Suprapubic skin (tissue), 4 donors: ENCODE results near the gene C1GALT1. TPM values are rescaled to one million over a fixed set of nuclear protein-coding genes. Genes with fewer than 3 reads are reported as not detected.
"Not testable (repeated sequence)": the region's sequence is repeated elsewhere in the genome, so short reads cannot be mapped to it uniquely, and the experiment has no call there.

Experiments used
- DNase-seq, 2 donors: peaks; one replicate each; pipeline ENCODE4 v3.0.0-alpha.2; 2019; ENCODE audit warnings: low spot score in 2 of 2
- H3K27ac ChIP-seq: fragments of 200-600 bp; sonication (generic); one replicate; pipeline ENCODE4 v1.5.1; 2019
- H3K27me3 ChIP-seq: fragments of 200-600 bp; sonication (generic); one replicate; pipeline ENCODE4 v1.5.1; 2019
- H3K36me3 ChIP-seq: fragments of 200-600 bp; sonication (generic); one replicate; pipeline ENCODE4 v1.5.1; 2019
- H3K4me1 ChIP-seq: fragments of 200-600 bp; sonication (generic); one replicate; pipeline ENCODE4 v1.5.1; 2019
- H3K4me3 ChIP-seq: fragments of 200-600 bp; sonication (generic); one replicate; pipeline ENCODE4 v1.5.1; 2019; ENCODE audit warnings: mild to moderate bottlenecking
- H3K9me3 ChIP-seq: fragments of 200-600 bp; sonication (generic); one replicate; pipeline ENCODE4 v1.5.1; 2019
- EP300 ChIP-seq: sonication (generic); formaldehyde crosslinking; IDR thresholded peaks from one replicate; pipeline ENCODE4 v1.6.1; 2017; ENCODE audit warnings: antibody characterized with exemption
- POLR2A ChIP-seq, 2 donors: fragments of 450-650 bp; IDR thresholded peaks; one replicate each; pipeline ENCODE4 v1.6.1; 2017; ENCODE audit warnings: antibody characterized with exemption in 2 of 2, mild to moderate bottlenecking in 2 of 2, moderate library complexity in 2 of 2
- POLR2AphosphoS5 ChIP-seq, 3 donors: sonication (generic); formaldehyde crosslinking; IDR thresholded peaks; one replicate each; pipeline ENCODE4 v1.6.1; 2017; ENCODE audit warnings: antibody characterized with exemption in 3 of 3
- WGBS: methylation state at CpG from one replicate; pipeline ENCODE4 v1.1.5; 2018; 5-methylcytosine and 5-hydroxymethylcytosine counted together
- total RNA-seq, 4 donors: library from RNA; depleted of rRNA; stranded (reverse); fragments of >200 nt; gene quantifications; one replicate each; pipeline ENCODE4 v1.1.0, GENCODE V29; 2016
- TF ChIP-seq, protein P1 (sequence below), 2 donors: fragments of 200-600 bp in 1 of 2; fragments of 450-650 bp in 1 of 2; sonication (generic) in 1 of 2; IDR thresholded peaks; one replicate each; pipeline ENCODE4 v1.5.1; 2016 to 2019; ENCODE audit warnings: antibody characterized with exemption in 2 of 2, mild to moderate bottlenecking in 1 of 2, moderate library complexity in 1 of 2

The C1GALT1 gene
- total RNA-seq, 4 donors from 2014 or later, result 13.3 to 65.0 (median 30.3) TPM

DNA sequence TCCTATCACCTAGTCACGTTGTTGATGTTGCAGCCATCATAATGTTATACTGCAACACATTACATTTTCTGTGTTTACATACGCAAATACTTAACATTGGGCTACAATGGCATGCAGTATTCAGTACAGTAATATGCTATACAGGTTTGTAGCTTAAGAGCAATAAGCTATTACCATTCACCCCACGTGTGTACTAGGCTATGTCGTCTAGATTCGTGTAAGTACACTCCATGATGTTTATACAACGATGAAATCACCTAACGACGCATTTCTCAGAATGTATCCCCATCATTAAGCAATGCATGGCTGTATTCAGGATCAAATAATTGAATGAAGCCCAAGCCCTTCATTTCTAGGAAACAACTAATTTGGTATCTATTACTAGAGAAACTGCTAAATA, 43.4 kb upstream of the C1GALT1 start:
- H3K9me3 ChIP-seq, result no peaks in the 10 kb centered on the region
- no peaks in the 10 kb centered on the region for H3K36me3 ChIP-seq
- TF ChIP-seq EP300 (no peak), POLR2AphosphoS5 (IDR thresholded peaks at IDR 0.05) (no peak), POLR2A (IDR thresholded peaks at IDR 0.05) (no peak)
- TF ChIP-seq, protein P1, sequence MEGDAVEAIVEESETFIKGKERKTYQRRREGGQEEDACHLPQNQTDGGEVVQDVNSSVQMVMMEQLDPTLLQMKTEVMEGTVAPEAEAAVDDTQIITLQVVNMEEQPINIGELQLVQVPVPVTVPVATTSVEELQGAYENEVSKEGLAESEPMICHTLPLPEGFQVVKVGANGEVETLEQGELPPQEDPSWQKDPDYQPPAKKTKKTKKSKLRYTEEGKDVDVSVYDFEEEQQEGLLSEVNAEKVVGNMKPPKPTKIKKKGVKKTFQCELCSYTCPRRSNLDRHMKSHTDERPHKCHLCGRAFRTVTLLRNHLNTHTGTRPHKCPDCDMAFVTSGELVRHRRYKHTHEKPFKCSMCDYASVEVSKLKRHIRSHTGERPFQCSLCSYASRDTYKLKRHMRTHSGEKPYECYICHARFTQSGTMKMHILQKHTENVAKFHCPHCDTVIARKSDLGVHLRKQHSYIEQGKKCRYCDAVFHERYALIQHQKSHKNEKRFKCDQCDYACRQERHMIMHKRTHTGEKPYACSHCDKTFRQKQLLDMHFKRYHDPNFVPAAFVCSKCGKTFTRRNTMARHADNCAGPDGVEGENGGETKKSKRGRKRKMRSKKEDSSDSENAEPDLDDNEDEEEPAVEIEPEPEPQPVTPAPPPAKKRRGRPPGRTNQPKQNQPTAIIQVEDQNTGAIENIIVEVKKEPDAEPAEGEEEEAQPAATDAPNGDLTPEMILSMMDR (IDR thresholded peaks at IDR 0.05), result no peak
- DNase-seq, result no peak
- H3K4me1 ChIP-seq, result peaks cover 3% of the 10 kb centered on the region
- 91% methylated on average over 8 of the region's 8 CpGs for WGBS
- no peaks in the 10 kb centered on the region for H3K27me3 ChIP-seq
- no peak overlapping the region for H3K27ac ChIP-seq
- H3K4me3 ChIP-seq, result no peak overlapping the region

DNA sequence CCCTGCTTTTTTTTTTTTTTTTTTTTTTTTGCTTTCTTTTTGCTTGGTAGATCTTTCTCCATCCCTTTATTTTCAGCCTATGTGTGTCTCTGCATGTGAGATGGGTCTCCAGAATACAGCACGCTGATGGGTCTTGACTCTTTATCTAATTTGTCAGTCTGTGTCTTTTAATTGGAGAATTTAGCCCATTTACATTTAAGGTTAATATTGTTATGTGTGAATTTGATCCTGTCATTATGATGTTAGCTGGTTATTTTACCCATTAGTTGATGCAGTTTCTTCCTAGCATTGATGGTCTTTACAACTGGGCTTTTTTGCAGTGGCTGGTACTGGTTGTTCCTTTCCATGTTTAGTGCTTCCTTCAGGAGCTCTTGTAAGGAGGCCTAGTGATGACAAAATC, 38.9 kb upstream of the C1GALT1 start:
- not testable (repeated sequence) for H3K36me3 ChIP-seq, H3K27me3 ChIP-seq, H3K4me3 ChIP-seq, H3K9me3 ChIP-seq, H3K4me1 ChIP-seq, DNase-seq, H3K27ac ChIP-seq
- WGBS, result 76% methylated on average over 1 of the region's 1 CpG

DNA sequence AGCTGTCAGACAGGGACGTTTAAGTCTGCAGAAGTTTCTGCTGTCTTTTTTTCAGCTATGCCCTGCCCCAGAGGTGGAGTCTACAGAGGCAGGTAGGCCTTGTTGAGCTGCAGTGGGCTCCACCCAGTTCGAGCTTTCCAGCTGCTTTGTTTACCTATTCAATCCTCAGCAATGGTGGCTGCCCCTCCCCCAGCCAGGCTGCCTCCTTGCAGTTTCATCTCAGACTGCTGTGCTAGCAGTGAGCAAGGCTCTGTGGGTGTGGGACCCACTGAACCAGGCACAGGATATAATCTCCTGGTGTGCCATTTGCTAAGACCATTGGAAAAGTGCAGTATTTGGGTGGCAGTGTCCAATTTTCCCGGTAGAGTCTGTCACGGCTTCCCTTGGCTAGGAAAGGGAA, 37.2 kb upstream of the C1GALT1 start:
- 83% methylated on average over 4 of the region's 4 CpGs for WGBS
- DNase-seq, H3K27ac ChIP-seq, H3K36me3 ChIP-seq, H3K4me3 ChIP-seq, H3K4me1 ChIP-seq, H3K9me3 ChIP-seq, H3K27me3 ChIP-seq: not testable (repeated sequence)

DNA sequence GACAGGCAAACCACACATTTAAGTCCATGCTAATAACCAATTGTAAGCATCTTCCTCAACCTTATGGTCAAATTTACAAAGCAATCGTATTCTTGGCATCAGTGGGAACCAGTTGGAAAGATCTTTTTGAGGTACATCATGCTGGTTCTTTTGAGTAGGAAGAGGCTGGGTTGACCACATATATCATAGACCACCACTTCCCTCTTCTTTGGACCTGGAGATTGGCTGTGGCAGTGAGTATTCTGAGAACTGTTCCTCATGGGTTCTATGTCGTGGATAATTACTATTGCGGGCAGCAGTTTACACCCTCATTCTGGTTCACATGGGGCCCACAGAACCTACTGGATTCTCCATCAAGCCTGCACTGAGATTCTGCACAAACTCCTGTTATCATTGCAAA, 35.5 kb upstream of the C1GALT1 start:
- Histone ChIP-seq H3K4me1 (no peaks in the 10 kb centered on the region), H3K27me3 (no peaks in the 10 kb centered on the region), H3K4me3 (no peak overlapping the region), H3K36me3 (no peaks in the 10 kb centered on the region), H3K9me3 (peaks cover 5% of the 10 kb centered on the region), H3K27ac (no peak overlapping the region)
- 46% methylated on average over 3 of the region's 3 CpGs for WGBS
- DNase-seq, result no peak
- TF ChIP-seq, protein P1 (IDR thresholded peaks at IDR 0.05), result no peak
- no peak for TF ChIP-seq EP300
- TF ChIP-seq POLR2AphosphoS5 (IDR thresholded peaks at IDR 0.05), result no peak
- no peak for TF ChIP-seq POLR2A (IDR thresholded peaks at IDR 0.05)

DNA sequence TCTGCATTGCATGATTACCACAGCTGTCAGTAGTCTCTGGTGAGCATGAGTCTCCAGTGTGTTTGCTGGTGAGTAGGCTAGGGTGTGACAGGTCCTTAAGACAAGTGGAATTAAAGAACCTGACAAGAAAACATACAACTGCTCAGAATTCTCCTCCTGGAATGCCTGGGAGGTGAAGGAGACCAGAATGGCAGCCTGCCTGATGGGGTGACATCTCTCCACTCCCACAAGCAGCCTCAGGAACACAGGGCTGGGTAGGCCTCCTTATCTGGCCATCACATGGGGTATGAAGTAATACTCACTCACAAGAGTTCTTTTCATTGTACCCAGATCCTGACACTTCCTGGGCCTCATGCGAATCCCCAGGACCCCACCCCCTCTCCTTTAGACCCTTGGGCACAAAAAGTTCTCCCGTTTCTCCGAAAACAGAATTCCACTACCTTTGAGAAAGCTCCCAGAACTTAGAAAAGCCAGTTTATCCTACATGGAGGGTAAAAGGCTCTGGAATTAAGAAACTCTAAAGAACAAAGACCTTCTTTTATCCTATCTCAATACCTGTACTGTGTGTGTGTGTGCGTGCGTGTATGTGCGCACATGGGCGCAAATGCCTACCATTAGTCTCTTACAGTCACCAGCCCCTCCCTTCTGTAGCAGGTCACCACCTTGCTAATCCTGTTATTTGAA, 33.4 kb upstream of the C1GALT1 start:
- TF ChIP-seq POLR2A (IDR thresholded peaks at IDR 0.05) (no peak), EP300 (no peak), POLR2AphosphoS5 (IDR thresholded peaks at IDR 0.05) (no peak)
- TF ChIP-seq, protein P1 (IDR thresholded peaks at IDR 0.05), result no peak
- H3K36me3 ChIP-seq, result no peaks in the 10 kb centered on the region
- WGBS, result 77% methylated on average over 7 of the region's 7 CpGs
- no peaks in the 10 kb centered on the region for H3K27me3 ChIP-seq
- H3K4me3 ChIP-seq, result no peak overlapping the region
- peaks cover 5% of the 10 kb centered on the region for H3K9me3 ChIP-seq
- no peak overlapping the region for H3K27ac ChIP-seq
- H3K4me1 ChIP-seq, result no peaks in the 10 kb centered on the region
- DNase-seq, result no peak

DNA sequence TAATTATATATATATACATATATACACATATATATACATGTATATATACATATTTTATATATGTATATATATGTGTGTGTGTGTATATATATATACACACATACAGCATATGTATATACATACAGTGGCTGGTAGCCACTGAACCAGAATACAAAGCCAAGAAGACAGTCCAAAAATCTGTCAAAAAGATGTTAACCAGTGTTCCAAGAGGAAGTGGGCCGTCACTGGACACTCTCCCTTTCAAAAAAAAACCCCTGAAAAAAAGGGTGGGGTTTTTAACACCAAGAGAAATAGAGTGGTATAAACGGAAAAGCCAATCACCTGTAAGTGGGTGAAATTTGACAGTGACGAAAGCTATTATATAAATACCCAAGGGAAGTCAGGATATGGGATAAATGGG, 31.1 kb upstream of the C1GALT1 start:
- no peak for DNase-seq
- Histone ChIP-seq H3K4me3 (no peak overlapping the region), H3K36me3 (no peaks in the 10 kb centered on the region), H3K27ac (no peak overlapping the region), H3K4me1 (no peaks in the 10 kb centered on the region), H3K9me3 (no peaks in the 10 kb centered on the region), H3K27me3 (no peaks in the 10 kb centered on the region)
- no peak for TF ChIP-seq EP300
- TF ChIP-seq, protein P1 (IDR thresholded peaks at IDR 0.05), result no peak
- no peak for TF ChIP-seq POLR2A (IDR thresholded peaks at IDR 0.05)
- TF ChIP-seq POLR2AphosphoS5 (IDR thresholded peaks at IDR 0.05), result no peak
- WGBS, result 57% methylated on average over 3 of the region's 3 CpGs
